GM12891 (cell line): Measurements from ENCODE around the gene ENTPD2.

Experiments
- DNase-seq: peaks from one replicate; pipeline ENCODE4 v3.0.0; 2011; ENCODE audit warnings: low spot score; ENCODE audit not compliant: insufficient read length
- FAIRE-seq: peaks from 2 replicates; lab custom pipeline; 2011; peaks lifted over from hg19 to GRCh38; lab: Jason Lieb, UNC
- PAX5 ChIP-seq: IDR thresholded peaks from 2 replicates; pipeline ENCODE4 v1.6.1; 2011; ENCODE audit warnings: low read length, moderate library complexity, mild to moderate bottlenecking; ENCODE audit not compliant: insufficient read depth, severe bottlenecking
- POLR2A ChIP-seq: IDR thresholded peaks from 2 replicates; pipeline ENCODE4 v1.6.1; 2011; ENCODE audit warnings: low read depth, low read length, control low read depth
- POLR2AphosphoS5 ChIP-seq: IDR thresholded peaks from 2 replicates; pipeline ENCODE4 v1.6.1; 2011; ENCODE audit warnings: low read depth, low read length, control low read depth
- POU2F2 ChIP-seq: IDR thresholded peaks from 2 replicates; pipeline ENCODE4 v1.6.1; 2011; ENCODE audit warnings: low read depth, mild to moderate bottlenecking, control low read depth, low read length, moderate library complexity
- SPI1 ChIP-seq: IDR thresholded peaks from 2 replicates; pipeline ENCODE4 v1.6.1; 2011; ENCODE audit warnings: low read depth, low read length, control low read depth
- TAF1 ChIP-seq: IDR thresholded peaks from 2 replicates; pipeline ENCODE4 v1.6.1; 2011; ENCODE audit warnings: low read depth, low read length, control low read depth

Gene ENTPD2

GRCh38 chr9:137012694-137013570, 40.9 kb downstream of the ENTPD2 start:
- no peak for TF ChIP-seq POLR2A
- no peak for TF ChIP-seq POLR2AphosphoS5
- TF ChIP-seq POU2F2 = no peak
- TF ChIP-seq TAF1 = no peak
- no peak for TF ChIP-seq SPI1
- no peak for TF ChIP-seq PAX5
- no peak for FAIRE-seq
- DNase-seq = no peak

GRCh38 chr9:137011907-137012675, 41.8 kb downstream of the ENTPD2 start:
- no peak for FAIRE-seq
- TF ChIP-seq POU2F2 = no peak
- no peak for TF ChIP-seq PAX5
- no peak for TF ChIP-seq SPI1
- no peak for TF ChIP-seq TAF1
- no peak for TF ChIP-seq POLR2AphosphoS5
- no peak for TF ChIP-seq POLR2A
- DNase-seq = no peak

GRCh38 chr9:137011156-137011555, 42.7 kb downstream of the ENTPD2 start:
- TF ChIP-seq PAX5 (no peak), POLR2A (no peak), SPI1 (no peak), POU2F2 (no peak), POLR2AphosphoS5 (no peak), TAF1 (no peak)
- FAIRE-seq (no peak), DNase-seq (no peak)

GRCh38 chr9:137009938-137010732, 43.7 kb downstream of the ENTPD2 start:
- FAIRE-seq = no peak
- TF ChIP-seq POU2F2 (no peak), SPI1 (no peak), POLR2AphosphoS5 (no peak), TAF1 (no peak), POLR2A (no peak), PAX5 (no peak)
- no peak for DNase-seq

DNA sequence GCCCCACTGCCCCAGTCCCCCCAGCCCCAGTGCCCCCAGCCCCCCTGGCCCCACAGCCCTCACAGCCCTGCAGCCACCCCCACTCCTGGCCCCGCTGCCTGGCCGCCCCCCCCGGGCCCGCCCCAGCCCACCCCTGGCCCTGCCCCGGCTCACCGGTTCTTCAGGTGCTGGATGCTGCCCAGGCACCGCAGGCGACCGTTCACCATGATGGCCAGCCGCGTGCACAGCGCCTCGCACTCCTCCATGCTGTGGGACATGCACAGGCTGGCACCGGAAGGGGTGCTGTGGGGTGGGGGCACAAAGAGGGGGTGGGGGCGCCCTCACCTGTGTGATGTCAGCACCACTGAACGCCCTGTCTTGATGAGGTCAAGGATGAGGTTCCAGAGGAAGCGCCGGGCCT, 44.6 kb downstream of the ENTPD2 start:
- FAIRE-seq = no peak
- DNase-seq = no peak
- TF ChIP-seq POU2F2 = no peak
- no peak for TF ChIP-seq TAF1
- TF ChIP-seq PAX5 = no peak
- TF ChIP-seq SPI1 = no peak
- no peak for TF ChIP-seq POLR2AphosphoS5
- no peak for TF ChIP-seq POLR2A

GRCh38 chr9:137008312-137008711, 45.5 kb downstream of the ENTPD2 start:
- no peak for FAIRE-seq
- TF ChIP-seq TAF1 (no peak), POLR2AphosphoS5 (no peak), PAX5 (no peak), POU2F2 (no peak), POLR2A (no peak), SPI1 (no peak)
- DNase-seq = no peak

DNA sequence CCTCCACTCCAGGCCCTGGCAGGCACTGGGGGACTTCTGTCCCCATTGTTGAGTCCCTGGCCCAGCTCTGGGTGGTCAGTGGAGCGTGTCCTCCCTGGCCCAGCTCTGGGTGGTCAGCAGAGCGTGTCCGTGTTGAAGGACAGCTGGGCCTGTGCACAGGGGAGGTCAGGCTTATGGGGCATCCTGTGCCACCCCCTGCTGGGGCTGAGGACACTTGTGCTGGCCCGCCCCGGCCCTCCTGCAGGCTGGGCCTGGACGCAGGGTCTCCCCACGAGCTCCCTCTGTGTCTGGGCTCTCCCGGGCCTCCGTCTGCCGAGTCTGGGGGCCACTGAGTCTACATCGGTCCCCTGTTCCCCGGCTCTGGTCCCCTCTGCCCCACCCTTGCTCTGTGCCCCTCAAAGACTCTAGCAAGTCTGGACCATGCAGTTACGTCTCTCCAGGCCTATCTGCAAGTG, 46.0 kb downstream of the ENTPD2 start:
- no peak for TF ChIP-seq PAX5
- TF ChIP-seq SPI1 = no peak
- TF ChIP-seq TAF1 = no peak
- no peak for TF ChIP-seq POU2F2
- no peak for TF ChIP-seq POLR2A
- TF ChIP-seq POLR2AphosphoS5 = no peak
- DNase-seq (no peak), FAIRE-seq (no peak)

DNA sequence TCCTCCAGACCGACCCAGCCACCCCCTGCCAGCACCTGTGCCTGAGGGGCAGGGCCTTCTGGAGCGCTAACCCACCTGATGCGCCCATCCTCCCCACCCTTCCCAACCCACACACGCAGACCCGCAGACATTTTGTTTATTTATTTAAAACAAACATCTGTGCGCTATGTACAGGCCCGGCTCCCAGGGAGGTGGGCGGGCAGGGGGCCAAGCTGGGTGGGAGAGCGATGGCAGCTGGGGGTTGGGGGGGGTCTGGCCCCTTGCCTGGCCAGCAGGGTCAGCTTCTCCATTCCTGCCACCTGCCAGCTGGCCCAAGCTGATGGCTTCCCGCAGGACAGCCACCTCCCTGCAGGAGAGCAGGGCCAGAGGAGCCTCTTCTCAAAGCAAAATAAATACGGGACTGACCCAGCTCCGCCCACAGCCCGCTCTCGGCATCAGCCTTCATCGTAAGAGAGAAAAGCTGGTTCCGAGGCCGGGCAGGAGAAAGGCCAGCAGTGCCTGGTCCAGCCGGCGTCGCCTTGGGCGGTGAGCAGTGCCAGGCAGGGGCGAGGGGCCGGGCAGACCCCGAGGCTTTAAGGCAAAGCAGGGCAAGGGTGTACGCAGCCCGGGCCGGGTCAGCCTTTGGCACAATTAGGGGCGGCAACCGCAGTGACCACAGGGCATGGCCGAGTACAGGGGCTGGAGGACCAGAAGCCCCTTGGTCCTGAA, 46.6 kb downstream of the ENTPD2 start:
- no peak for FAIRE-seq
- TF ChIP-seq POU2F2 (no peak), TAF1 (no peak), POLR2A (no peak), SPI1 (no peak)
- no peak for DNase-seq
